ENCODE data around the gene DNMT3A.

Gene DNMT3A

DNA sequence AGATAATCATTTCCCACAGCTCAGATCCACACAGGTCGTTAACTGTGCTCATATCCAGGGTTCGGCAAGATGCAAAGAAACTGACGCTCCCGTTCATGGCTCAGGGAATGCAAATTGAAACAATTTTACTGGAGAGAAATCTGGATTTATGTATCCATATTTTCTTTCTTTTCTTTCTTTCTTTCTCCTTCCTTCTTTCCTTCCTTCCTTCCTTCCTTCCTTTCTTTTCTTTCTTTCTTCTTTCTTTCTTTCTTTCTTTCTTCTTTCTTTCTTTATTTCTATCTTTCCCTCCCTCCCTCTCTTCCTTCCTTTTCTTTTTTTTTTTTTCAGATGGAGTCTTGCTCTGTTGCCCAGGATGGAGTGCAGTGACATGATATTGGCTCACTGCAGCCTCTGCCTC is 153.3 kb downstream of the DNMT3A start:
- H3K27ac ChIP-seq (ENCODE audit: low read length) = no peak overlapping the region

DNA sequence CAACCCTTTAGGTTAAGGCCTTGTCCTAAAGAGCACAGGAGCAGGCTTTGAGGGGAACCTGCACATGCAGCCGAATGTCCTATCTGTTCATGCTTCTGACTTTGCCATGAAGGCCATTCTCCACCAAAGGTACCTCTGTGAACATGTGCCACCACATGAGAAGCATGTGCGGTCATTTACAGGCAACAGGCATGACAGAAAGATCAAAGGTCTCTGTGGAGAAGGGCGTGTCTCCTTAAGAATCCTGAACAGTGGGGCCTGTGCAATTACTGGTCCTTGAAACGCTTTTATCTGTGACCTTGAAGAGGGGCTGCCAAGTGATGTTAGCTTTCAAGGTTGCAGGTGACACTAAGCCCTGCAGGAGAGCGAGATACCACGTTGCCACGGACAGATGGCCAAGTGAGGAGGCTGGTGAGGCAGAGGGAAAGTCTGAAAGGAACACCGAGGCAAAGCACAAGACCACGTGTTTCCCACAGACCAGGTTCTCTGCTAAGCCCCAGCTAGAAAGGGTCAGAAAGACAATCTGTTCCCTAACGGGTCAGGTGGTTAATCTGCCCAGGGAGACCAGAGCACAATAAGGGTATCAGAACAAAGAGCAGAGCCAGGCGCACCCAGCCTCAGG is 153.9 kb downstream of the DNMT3A start:
- Histone ChIP-seq H3K4me3 (ENCODE audit: low read length) (no peak overlapping the region), H3K36me3 (ENCODE audit: control insufficient read depth, insufficient read depth, low read length) (no peaks in the 10 kb centered on the region), H3K27ac (ENCODE audit: low read length) (no peak overlapping the region), H3K4me1 (ENCODE audit: control insufficient read depth, insufficient read depth, low read length) (no peaks in the 10 kb centered on the region), H3K27me3 (ENCODE audit: control insufficient read depth, insufficient read depth, low read length) (no peaks in the 10 kb centered on the region), H3K9me3 (ENCODE audit: control insufficient read depth, insufficient read depth, low read length) (no peaks in the 10 kb centered on the region)
- WGBS (ENCODE audit: insufficient coverage, insufficient read length) = no CpG with 5 or more reads among the region's 11 CpGs
- no peak for DNase-seq (ENCODE audit: low read depth, low spot score)

More for the DNA sequence above, 153.3 kb downstream of the DNMT3A start:
- WGBS (ENCODE audit: insufficient coverage, insufficient read length) = no CpG with 5 or more reads among the region's 4 CpGs
- H3K36me3 ChIP-seq (ENCODE audit: control insufficient read depth, insufficient read depth, low read length) = no peaks in the 10 kb centered on the region
- H3K4me1 ChIP-seq (ENCODE audit: control insufficient read depth, insufficient read depth, low read length) = no peaks in the 10 kb centered on the region
- DNase-seq (ENCODE audit: low read depth, low spot score) = no peak
- no peaks in the 10 kb centered on the region for H3K27me3 ChIP-seq (ENCODE audit: control insufficient read depth, insufficient read depth, low read length)
- no peak overlapping the region for H3K4me3 ChIP-seq (ENCODE audit: low read length)
- H3K9me3 ChIP-seq (ENCODE audit: control insufficient read depth, insufficient read depth, low read length) = no peaks in the 10 kb centered on the region

DNA sequence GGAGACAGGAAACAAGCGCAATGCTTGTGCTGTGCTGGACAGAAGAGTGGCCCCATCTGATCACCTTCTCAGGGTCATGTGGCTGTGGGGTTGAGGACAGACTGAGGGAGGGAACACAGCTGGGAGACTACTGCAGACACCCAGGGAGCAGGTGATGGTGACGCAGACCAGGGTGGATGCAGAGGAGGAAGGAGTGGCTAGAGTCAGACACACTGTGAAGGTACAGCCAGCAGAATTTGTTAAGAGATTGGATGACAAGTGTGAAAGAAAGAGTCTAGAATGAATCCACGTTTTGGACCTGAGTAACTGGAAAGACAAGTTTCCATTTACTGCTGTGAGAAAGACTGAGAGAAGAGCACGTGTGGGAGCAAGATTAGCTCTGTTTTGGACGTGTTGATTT is 157.5 kb downstream of the DNMT3A start:
- Histone ChIP-seq H3K4me1 (ENCODE audit: control insufficient read depth, insufficient read depth, low read length) (no peaks in the 10 kb centered on the region), H3K4me3 (ENCODE audit: low read length) (no peak overlapping the region), H3K27ac (ENCODE audit: low read length) (no peak overlapping the region), H3K36me3 (ENCODE audit: control insufficient read depth, insufficient read depth, low read length) (no peaks in the 10 kb centered on the region), H3K27me3 (ENCODE audit: control insufficient read depth, insufficient read depth, low read length) (no peaks in the 10 kb centered on the region), H3K9me3 (ENCODE audit: control insufficient read depth, insufficient read depth, low read length) (no peaks in the 10 kb centered on the region)
- DNase-seq (ENCODE audit: low read depth, low spot score) = no peak
- WGBS (ENCODE audit: insufficient coverage, insufficient read length) = no CpG with 5 or more reads among the region's 5 CpGs

DNA sequence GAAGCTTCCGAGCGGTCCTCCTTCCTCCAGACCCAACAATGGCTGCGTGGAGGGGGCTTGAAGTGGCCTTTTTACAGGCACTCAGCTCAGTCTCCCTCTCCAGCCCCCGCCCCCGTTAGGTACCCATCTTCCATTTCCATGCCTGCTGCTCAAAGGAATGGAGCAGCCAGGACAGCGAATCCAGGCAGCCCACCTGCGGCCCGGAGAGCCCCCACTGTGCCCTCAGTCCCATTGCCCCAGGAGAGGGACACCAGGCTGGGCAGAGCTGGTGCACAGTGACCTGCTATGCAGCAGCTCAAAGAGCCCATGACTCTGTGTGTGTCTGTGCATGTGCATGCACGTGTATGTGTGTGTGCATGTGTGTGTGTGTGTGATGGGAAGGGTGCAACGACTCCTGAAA is 162.7 kb downstream of the DNMT3A start:
- H3K27ac ChIP-seq (ENCODE audit: low read length) = no peak overlapping the region
- no CpG with 5 or more reads among the region's 10 CpGs for WGBS (ENCODE audit: insufficient coverage, insufficient read length)
- no peak for DNase-seq (ENCODE audit: low read depth, low spot score)

More for the DNA sequence above, 162.7 kb downstream of the DNMT3A start:
- no peaks in the 10 kb centered on the region for H3K36me3 ChIP-seq (ENCODE audit: control insufficient read depth, insufficient read depth, low read length)
- H3K9me3 ChIP-seq (ENCODE audit: control insufficient read depth, insufficient read depth, low read length) = no peaks in the 10 kb centered on the region
- no peak overlapping the region for H3K4me3 ChIP-seq (ENCODE audit: low read length)
- H3K4me1 ChIP-seq (ENCODE audit: control insufficient read depth, insufficient read depth, low read length) = no peaks in the 10 kb centered on the region
- H3K27me3 ChIP-seq (ENCODE audit: control insufficient read depth, insufficient read depth, low read length) = no peaks in the 10 kb centered on the region
